K562 (cell line): ENCODE results near the gene PCSK6. TPM values are rescaled to one million over a fixed set of nuclear protein-coding genes. Genes with fewer than 3 reads are reported as not detected.

Experiments
- ATF1 ChIP-seq, 2 experiments: fragments of 450-650 bp in 1 of 2; IDR thresholded peaks; 2 replicates each; pipeline ENCODE4 v1.6.1; 2016; ENCODE audit warnings: missing compliant biosample characterization in 1 of 2, missing genetic modification characterization in 1 of 2
- ATF3 ChIP-seq, 2 experiments: fragments of 450-650 bp in 1 of 2; sonication (generic) in 1 of 2; formaldehyde crosslinking in 1 of 2; IDR thresholded peaks in 1 of 2; conservative IDR thresholded peaks in 1 of 2; 2 replicates each; pipeline versions ENCODE4 v1.6.1 to v1.8.1; 2016 to 2023; ENCODE audit warnings: mild to moderate bottlenecking in 2 of 2, moderate library complexity in 2 of 2, inconsistent platforms in 1 of 2, missing genetic modification reagents in 1 of 2
- GABPB1 ChIP-seq: sonication (generic); formaldehyde crosslinking; IDR thresholded peaks from 2 replicates; pipeline ENCODE4 v1.8.0; 2022; ENCODE audit warnings: mild to moderate bottlenecking, missing genetic modification reagents
- HCFC1 ChIP-seq: IDR thresholded peaks from 2 replicates; pipeline ENCODE4 v1.6.1; 2012; ENCODE audit warnings: low read depth, low read length, improper control_type of control experiment
- HES1 ChIP-seq: fragments of 450-650 bp; IDR thresholded peaks from 2 replicates; pipeline ENCODE4 v1.6.1; 2016; ENCODE audit warnings: low read depth, mild to moderate bottlenecking, moderate library complexity
- POLR2H ChIP-seq: IDR thresholded peaks from 2 replicates; pipeline ENCODE4 v1.6.1; 2016; ENCODE audit warnings: missing genetic modification characterization, low read depth, mild to moderate bottlenecking, control low read depth, missing compliant biosample characterization, moderate library complexity
- ZBTB2 ChIP-seq: fragments of 450-650 bp; IDR thresholded peaks from 2 replicates; pipeline ENCODE4 v1.6.1; 2016; ENCODE audit warnings: antibody characterized with exemption
- ZBTB33 ChIP-seq: sonication (generic); formaldehyde crosslinking; IDR thresholded peaks from 2 replicates; pipeline ENCODE4 v1.8.1; 2023; ENCODE audit warnings: mild to moderate bottlenecking, missing genetic modification reagents
- ZBTB43 ChIP-seq: sonication (generic); formaldehyde crosslinking; IDR thresholded peaks from 2 replicates; pipeline ENCODE4 v1.8.0; 2023; ENCODE audit warnings: mild to moderate bottlenecking, missing genetic modification reagents
- ZNF318 ChIP-seq, 2 experiments: fragments of 450-650 bp; IDR thresholded peaks; 2 replicates each; pipeline ENCODE4 v1.6.1; 2016; ENCODE audit warnings: mild to moderate bottlenecking in 2 of 2, borderline replicate concordance in 1 of 2, low read depth in 1 of 2, moderate library complexity in 1 of 2
- polyA plus RNA-seq, 8 experiments: library from polyadenylated mRNA; depleted of rRNA in 4 of 8; stranded (reverse) in 5 of 8; unstranded in 3 of 8; fragments of >200 nt; fragmentation: Nextera tagmentation in 2 of 8; fragmentation: Illumina TruSeq in 1 of 8; extraction: Ambion mirVana in 2 of 8; extraction: Trizol in 1 of 8; gene quantifications; 2 replicates each; pipeline versions ENCODE4 v1.2.1 to v1.2.3, GENCODE V29; 2011 to 2014; ENCODE audit warnings: inconsistent platforms in 1 of 8, missing spikeins in 1 of 8
- total RNA-seq, 7 experiments: library from RNA; depleted of rRNA in 6 of 7; stranded (reverse); fragments of >200 nt in 6 of 7; fragmentation: Illumina TruSeq in 2 of 7; extraction: Trizol in 2 of 7; gene quantifications; 2 replicates each; pipeline versions ENCODE4 v1.2.1 to v1.2.3, GENCODE V29; 2011 to 2021; ENCODE audit warnings: low replicate concordance in 1 of 7

PCSK6 gene
- total and polyA plus RNA-seq, 9 of the 15 experiments (the other 6 are each of a cell fraction or from before 2014, with no cell fraction given): 2.2 to 32.6 (median 14.5) TPM

- peak; percentile 84 for TF ChIP-seq ZBTB2
- peak; percentile 47; the same call in 1 of the 2 replicates for TF ChIP-seq ZBTB33 (CRISPR knock-in tag)
- no peak for TF ChIP-seq ATF1 (CRISPR knock-in tag; IDR thresholded peaks at IDR 0.05)
- TF ChIP-seq ATF1 (tag; IDR thresholded peaks at IDR 0.05): peak; percentile 74
- TF ChIP-seq POLR2H (tag): 0 out of 2 replicates have a peak, but pooled peaks have one; percentile 63
- TF ChIP-seq HES1: peak; percentile 90
- TF ChIP-seq ATF3 (IDR thresholded peaks at IDR 0.05): peak; percentile 62
- TF ChIP-seq ATF3 (CRISPR knock-in tag; conservative IDR thresholded peaks at IDR 0.05): no peak; the same call in 1 of the 2 replicates
- TF ChIP-seq HCFC1: peak; percentile 16; the same call in 1 of the 2 replicates
- peak in 1 of 2 experiments; percentile 96; a peak in 2 of 4 replicates for TF ChIP-seq ZNF318 (IDR thresholded peaks at IDR 0.05; ENCODE audit: borderline replicate concordance in 1 of 2, low read depth in 1 of 2)
- no peak for TF ChIP-seq ZBTB43 (CRISPR knock-in tag)
- TF ChIP-seq GABPB1: peak; percentile 76
Measured at GRCh38 chr15:101451266-101451799, 38.2 kb downstream of the PCSK6 start (continued).
